BJ (cell line): ENCODE data around the gene C1QB. TPM values are rescaled to one million over a fixed set of nuclear protein-coding genes. Genes with fewer than 3 reads are reported as not detected.

Experiments used
- CTCF ChIA-PET: fragments of 350-600 bp; formaldehyde crosslinking; extraction: SDS; loops from one replicate; lab custom pipeline; 2021; ENCODE audit warnings: antibody characterized with exemption, inconsistent platforms; lab: Yijun Ruan, JAX
- POLR2A ChIA-PET: fragments of 300-600 bp; sonication (Branson Sonifier 250); formaldehyde crosslinking; extraction: SDS; loops from one replicate; lab custom pipeline; 2021; ENCODE audit warnings: antibody characterized with exemption; lab: Charles Lee
- DNase-seq: peaks from one replicate; pipeline ENCODE4 v3.0.0-alpha.2; 2011; ENCODE audit warnings: low read depth
- H3K27me3 ChIP-seq: 2 replicates; pipeline ENCODE4 v1.6.0; 2011; ENCODE audit warnings: low read length; ENCODE audit not compliant: control insufficient read depth, insufficient read depth
- H3K36me3 ChIP-seq: 2 replicates; pipeline ENCODE4 v1.5.1; 2011; ENCODE audit warnings: low read length; ENCODE audit not compliant: control insufficient read depth, insufficient read depth
- H3K4me3 ChIP-seq: 2 replicates; pipeline ENCODE4 v1.5.1; 2011; ENCODE audit warnings: low read depth, mild to moderate bottlenecking, control low read depth, low read length
- CTCF ChIP-seq: IDR thresholded peaks from 2 replicates; pipeline ENCODE4 v1.5.1; 2011; ENCODE audit warnings: low read depth, mild to moderate bottlenecking, control low read depth, inconsistent platforms, low read length, moderate library complexity; ENCODE audit not compliant: insufficient read depth
- polyA plus RNA-seq: library from polyadenylated mRNA; depleted of rRNA; stranded (reverse); fragments of >200 nt; gene quantifications from 2 replicates; pipeline ENCODE4 v1.2.3, GENCODE V29; 2011

The C1QB gene
- polyA plus RNA-seq, 1 experiment, result not detected

- Histone ChIP-seq H3K4me3 (no peak overlapping the region), H3K27me3 (peaks cover 1% of the 10 kb centered on the region; the same call in 1 of the 2 replicates), H3K36me3 (no peaks in the 10 kb centered on the region)
- ChIA-PET CTCF (interaction anchor here (0.9 to 1.2 kb wide), 2 partner anchors 14 to 15 kb away, joined by 3 to 6 read pairs; no protein-coding TSS in a partner anchor), POLR2A (no interaction called here)
- DNase-seq, result peak; percentile 69
- no peak for TF ChIP-seq CTCF
Observed at GRCh38 chr1:22689505-22689904, 36.5 kb downstream of the C1QB start.

- ChIA-PET POLR2A (no interaction called here), CTCF (interaction anchor here (1.0 to 5.5 kb wide), 6 partner anchors 11 to 239 kb away, joined by 3 to 34 read pairs (median 4); no protein-coding TSS in a partner anchor)
- DNase-seq, result no peak
Observed at GRCh38 chr1:22691031-22691753, 38.2 kb downstream of the C1QB start.

GRCh38 chr1:22694172-22694571 lies 41.1 kb downstream of the C1QB start:
- TF ChIP-seq CTCF, result no peak
- no peaks in the 10 kb centered on the region for H3K36me3 ChIP-seq
- no peak for DNase-seq
- no peak overlapping the region for H3K4me3 ChIP-seq
- ChIA-PET POLR2A (no interaction called here), CTCF (interaction anchor here (5.5 kb wide), 1 partner anchor 9 kb away, joined by 34 read pairs; no protein-coding TSS in a partner anchor)
- no peaks in the 10 kb centered on the region for H3K27me3 ChIP-seq

More at GRCh38 chr1:22691031-22691753, 38.2 kb downstream of the C1QB start:
- Histone ChIP-seq H3K4me3 (no peak overlapping the region), H3K36me3 (no peaks in the 10 kb centered on the region), H3K27me3 (no peaks in the 10 kb centered on the region)
- no peak for TF ChIP-seq CTCF

GRCh38 chr1:22696610-22697009 lies 43.6 kb downstream of the C1QB start:
- ChIA-PET POLR2A (no interaction called here), CTCF (no interaction called here)
- H3K36me3 ChIP-seq, result no peaks in the 10 kb centered on the region
- no peak for DNase-seq
- no peak for TF ChIP-seq CTCF
- no peaks in the 10 kb centered on the region for H3K27me3 ChIP-seq
- H3K4me3 ChIP-seq, result no peak overlapping the region

- CTCF ChIA-PET, result interaction anchor here (0.8 to 1.1 kb wide), 3 partner anchors 24 to 164 kb away, joined by 3 to 5 read pairs (median 4); no protein-coding TSS in a partner anchor
- TF ChIP-seq CTCF, result no peak
- no peak overlapping the region for H3K4me3 ChIP-seq
- H3K27me3 ChIP-seq, result no peaks in the 10 kb centered on the region
- no peaks in the 10 kb centered on the region for H3K36me3 ChIP-seq
- no peak for DNase-seq
- POLR2A ChIA-PET, result no interaction called here
Observed at GRCh38 chr1:22697980-22698379, 44.9 kb downstream of the C1QB start.
